NCI-H2196 (cell line): ENCODE results near the gene NUB1.
A peak's percentile ranks its signal among the peaks of the same experiment; 100 is the strongest.

Experiments
- DNase-seq: peaks from one replicate; lab custom pipeline; 2025; ENCODE audit not compliant: unreplicated experiment; lab: John Stamatoyannopoulos, UW

NUB1 gene

GRCh38 chr7:151399906-151400305 is 58.3 kb downstream of the NUB1 start:
- DNase-seq = no peak

GRCh38 chr7:151400626-151401315 is 59.2 kb downstream of the NUB1 start:
- DNase-seq = no peak

GRCh38 chr7:151402029-151402835 is 60.6 kb downstream of the NUB1 start:
- no peak for DNase-seq

- DNase-seq = no peak
Measured at GRCh38 chr7:151403764-151404163, 62.2 kb downstream of the NUB1 start.

GRCh38 chr7:151404216-151405011 is 62.8 kb downstream of the NUB1 start:
- no peak for DNase-seq

- no peak for DNase-seq
Measured at GRCh38 chr7:151405056-151405455, 63.4 kb downstream of the NUB1 start.

- no peak for DNase-seq
Measured at GRCh38 chr7:151405588-151405987, 64.0 kb downstream of the NUB1 start.

- DNase-seq = no peak
Measured at GRCh38 chr7:151406051-151406875, 64.7 kb downstream of the NUB1 start.

GRCh38 chr7:151406886-151407583 is 65.4 kb downstream of the NUB1 start:
- no peak for DNase-seq

- DNase-seq = no peak
Measured at GRCh38 chr7:151408498-151408838, 66.9 kb downstream of the NUB1 start.

GRCh38 chr7:151408839-151409666 is 67.4 kb downstream of the NUB1 start:
- DNase-seq = no peak

GRCh38 chr7:151409667-151410404 is 68.2 kb downstream of the NUB1 start, which contains the start of gene WDR86:
Gene WDR86 (minus strand): TSS chr7:151410038. CDS start chr7:151409589, 449 bp downstream.
- DNase-seq = no peak

- no peak for DNase-seq
Measured at GRCh38 chr7:151410405-151411390, 69.1 kb downstream of the NUB1 start.

GRCh38 chr7:151411551-151411950 is 69.9 kb downstream of the NUB1 start:
- no peak for DNase-seq

GRCh38 chr7:151412318-151412717 is 70.7 kb downstream of the NUB1 start:
- DNase-seq = no peak

GRCh38 chr7:151413241-151413640 is 71.6 kb downstream of the NUB1 start:
- DNase-seq = no peak

GRCh38 chr7:151415375-151416105 is 73.9 kb downstream of the NUB1 start:
- DNase-seq = peak; percentile 36
